ENCODE data around the gene GARIN5A. TPM values are rescaled to one million over a fixed set of nuclear protein-coding genes. Genes with fewer than 3 reads are reported as not detected.

The GARIN5A gene
- total and polyA plus RNA-seq, 9 of the 15 experiments (the other 6 are each of a cell fraction or from before 2014, with no cell fraction given): 0.10 to 0.82 (median 0.23) TPM; not detected in 2

- TF ChIP-seq RCOR1 (IDR thresholded peaks at IDR 0.05; ENCODE audit: borderline replicate concordance in 1 of 2, low read depth in 2 of 2, low read length in 2 of 2) (no peak), CTCFL (IDR thresholded peaks at IDR 0.05; ENCODE audit: borderline replicate concordance, insufficient read depth, low read depth, low read length, poor library complexity, severe bottlenecking) (no peak)
These were observed 5.7 kb upstream of the GARIN5A start (continued) for GRCh38 chr19:50482271-50482855.

- in situ Hi-C loops (cut with MboI) (no loop called here), intact Hi-C loops (cut with micrococcal nuclease) (no loop called here)
- ATAC-seq (no peak), FAIRE-seq (no peak), DNase-seq (ENCODE audit: extremely low read depth in 1 of 4, low spot score in 3 of 4) (no peak)
- peaks cover 7% of the 10 kb centered on the region; the same call in 1 of the 2 replicates for H4K20me1 ChIP-seq (replicated peaks; ENCODE audit: control insufficient read depth, insufficient read depth, low read length)
- H3K9me3 ChIP-seq (replicated peaks; ENCODE audit: control insufficient read depth, insufficient read depth, low read depth, low read length): peaks cover 6% of the 10 kb centered on the region
- no peaks in the 10 kb centered on the region; a peak in 1 of 5 replicates for H3K27me3 ChIP-seq (ENCODE audit: control insufficient read depth in 2 of 2, insufficient read depth in 2 of 2, low read length in 2 of 2)
- POLR2A ChIA-PET: no interaction called here
- CTCF ChIA-PET (ENCODE audit: low intra/inter-chr PET ratio): no interaction called here
- no peak overlapping the region for H3K4me2 ChIP-seq (ENCODE audit: insufficient read depth, low read length)
- peaks cover 53% of the 10 kb centered on the region; the same call in 2 of the 3 replicates for H3K36me3 ChIP-seq (ENCODE audit: control insufficient read depth, insufficient read depth, low read length)
- H3K27ac ChIP-seq (ENCODE audit: extremely low read depth, low read depth, low read length): no peak overlapping the region
- no peaks in the 10 kb centered on the region for H3K9me1 ChIP-seq (ENCODE audit: control insufficient read depth, insufficient read depth, low read length)
- WGBS (ENCODE audit: insufficient coverage, low coverage, missing lambda C conversion rate): 64% methylated on average over 18 of the region's 27 CpGs
- 0 out of 4 replicates have a peak overlapping the region, but pooled peaks of 1 of the 2 experiments have one; percentile 5 for H3K9ac ChIP-seq (ENCODE audit: insufficient read depth in 1 of 2, low read depth in 2 of 2, low read length in 2 of 2)
- peaks cover 5 to 42% of the 10 kb centered on the region in 2 experiments; a peak in 4 of 5 replicates for H3K4me1 ChIP-seq (replicated peaks in 1 of 2; ENCODE audit: control insufficient read depth in 2 of 2, insufficient read depth in 2 of 2, low read length in 2 of 2)
- H2AFZ ChIP-seq (ENCODE audit: low read depth, low read length): no peak overlapping the region
- peaks cover 25% of the 10 kb centered on the region for H3K79me2 ChIP-seq (ENCODE audit: control insufficient read depth, insufficient read depth, low read length)
- H3K4me3 ChIP-seq: no peak overlapping the region
- BruUV-seq (replicated peaks): no TSS peak
- TF ChIP-seq CCNT2 (IDR thresholded peaks at IDR 0.05; ENCODE audit: borderline replicate concordance, extremely low read depth, insufficient read length, low read depth, low read length): no peak
- TF ChIP-seq KAT8 (IDR thresholded peaks at IDR 0.05; ENCODE audit: low read depth): no peak
- no peak for TF ChIP-seq BDP1 (IDR thresholded peaks at IDR 0.05; ENCODE audit: insufficient read depth, insufficient read length)
- no peak for TF ChIP-seq ETV1 (tag; conservative IDR thresholded peaks at IDR 0.05; ENCODE audit: low read depth)
- TF ChIP-seq, protein P1, sequence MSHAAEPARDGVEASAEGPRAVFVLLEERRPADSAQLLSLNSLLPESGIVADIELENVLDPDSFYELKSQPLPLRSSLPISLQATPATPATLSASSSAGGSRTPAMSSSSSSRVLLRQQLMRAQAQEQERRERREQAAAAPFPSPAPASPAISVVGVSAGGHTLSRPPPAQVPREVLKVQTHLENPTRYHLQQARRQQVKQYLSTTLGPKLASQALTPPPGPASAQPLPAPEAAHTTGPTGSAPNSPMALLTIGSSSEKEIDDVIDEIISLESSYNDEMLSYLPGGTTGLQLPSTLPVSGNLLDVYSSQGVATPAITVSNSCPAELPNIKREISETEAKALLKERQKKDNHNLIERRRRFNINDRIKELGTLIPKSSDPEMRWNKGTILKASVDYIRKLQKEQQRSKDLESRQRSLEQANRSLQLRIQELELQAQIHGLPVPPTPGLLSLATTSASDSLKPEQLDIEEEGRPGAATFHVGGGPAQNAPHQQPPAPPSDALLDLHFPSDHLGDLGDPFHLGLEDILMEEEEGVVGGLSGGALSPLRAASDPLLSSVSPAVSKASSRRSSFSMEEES (CRISPR knock-in tag; IDR thresholded peaks at IDR 0.05): no peak
- no peak for TF ChIP-seq HNRNPL (IDR thresholded peaks at IDR 0.05; ENCODE audit: low read depth, low read length)
- TF ChIP-seq, protein P2, sequence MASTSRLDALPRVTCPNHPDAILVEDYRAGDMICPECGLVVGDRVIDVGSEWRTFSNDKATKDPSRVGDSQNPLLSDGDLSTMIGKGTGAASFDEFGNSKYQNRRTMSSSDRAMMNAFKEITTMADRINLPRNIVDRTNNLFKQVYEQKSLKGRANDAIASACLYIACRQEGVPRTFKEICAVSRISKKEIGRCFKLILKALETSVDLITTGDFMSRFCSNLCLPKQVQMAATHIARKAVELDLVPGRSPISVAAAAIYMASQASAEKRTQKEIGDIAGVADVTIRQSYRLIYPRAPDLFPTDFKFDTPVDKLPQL (IDR thresholded peaks at IDR 0.05; ENCODE audit: extremely low read depth, insufficient read length): no peak
- no peak for TF ChIP-seq CBX1 (IDR thresholded peaks at IDR 0.05; ENCODE audit: low read depth)
- TF ChIP-seq FOXK2 (conservative IDR thresholded peaks at IDR 0.05 in 1 of 2, IDR thresholded peaks at IDR 0.05 in 1 of 2; ENCODE audit: low read depth in 2 of 2): no peak
- TF ChIP-seq MYBL2 (IDR thresholded peaks at IDR 0.05; ENCODE audit: low read depth): no peak
- TF ChIP-seq MYBL2 (CRISPR knock-in tag; IDR thresholded peaks at IDR 0.05; ENCODE audit: borderline replicate concordance): no peak
These were observed 4.9 kb upstream of the GARIN5A start for GRCh38 chr19:50481351-50482149.
